ENCODE results near the gene IHH.

The IHH gene

GRCh38 chr2:219060821-219061791 is at the start of gene IHH:
TSS of gene IHH (minus strand) at chr2:219060921. CDS start at chr2:219060467, 454 bp downstream.
- peak; percentile 13 for DNase-seq (ENCODE audit: low read depth, low spot score)

GRCh38 chr2:219109471-219109870 is 48.8 kb upstream of the IHH start:
- Histone ChIP-seq H3K4me1 (ENCODE audit: insufficient read depth, insufficient read length) (no peaks in the 10 kb centered on the region), H3K4me3 (ENCODE audit: insufficient read length, low read depth) (no peak overlapping the region), H3K27me3 (ENCODE audit: insufficient read depth, insufficient read length) (no peaks in the 10 kb centered on the region), H3K36me3 (ENCODE audit: insufficient read depth, insufficient read length, low read length) (peaks cover 3% of the 10 kb centered on the region), H3K9me3 (ENCODE audit: insufficient read depth, low read length) (no peaks in the 10 kb centered on the region), H3K9ac (ENCODE audit: insufficient read length, low read depth) (no peak overlapping the region)
- DNase-seq (ENCODE audit: low read depth, low spot score) = peak; percentile 18
- no peak for TF ChIP-seq SUZ12 (IDR thresholded peaks at IDR 0.05; ENCODE audit: extremely low read depth, insufficient read depth, insufficient read length)
- TF ChIP-seq ZNF274 (IDR thresholded peaks at IDR 0.05; ENCODE audit: low read depth, low read length) = no peak
- no peak for TF ChIP-seq YY1 (IDR thresholded peaks at IDR 0.05; ENCODE audit: insufficient read depth, insufficient read length)

More at GRCh38 chr2:219060821-219061791, at the start of gene IHH:
- Histone ChIP-seq H3K4me1 (ENCODE audit: insufficient read depth, insufficient read length) (peaks cover 8% of the 10 kb centered on the region), H3K9me3 (ENCODE audit: insufficient read depth, low read length) (peaks cover 9% of the 10 kb centered on the region; the same call in 1 of the 2 replicates), H3K36me3 (ENCODE audit: insufficient read depth, insufficient read length, low read length) (no peaks in the 10 kb centered on the region), H3K27me3 (ENCODE audit: insufficient read depth, insufficient read length) (peaks cover 83% of the 10 kb centered on the region), H3K9ac (ENCODE audit: insufficient read length, low read depth) (peak within 1 kb of the TSS; percentile 74), H3K4me3 (ENCODE audit: insufficient read length, low read depth) (peak within 1 kb of the TSS; percentile 49)
- TF ChIP-seq YY1 (IDR thresholded peaks at IDR 0.05; ENCODE audit: insufficient read depth, insufficient read length) (no peak), SUZ12 (IDR thresholded peaks at IDR 0.05; ENCODE audit: extremely low read depth, insufficient read depth, insufficient read length) (peak; percentile 79)

- Histone ChIP-seq H3K9ac (ENCODE audit: insufficient read length, low read depth) (no peak overlapping the region), H3K4me1 (ENCODE audit: insufficient read depth, insufficient read length) (no peaks in the 10 kb centered on the region), H3K9me3 (ENCODE audit: insufficient read depth, low read length) (no peaks in the 10 kb centered on the region), H3K4me3 (ENCODE audit: insufficient read length, low read depth) (no peak overlapping the region), H3K36me3 (ENCODE audit: insufficient read depth, insufficient read length, low read length) (peaks cover 3% of the 10 kb centered on the region), H3K27me3 (ENCODE audit: insufficient read depth, insufficient read length) (no peaks in the 10 kb centered on the region)
- DNase-seq (ENCODE audit: low read depth, low spot score) = no peak
- no peak for TF ChIP-seq SUZ12 (IDR thresholded peaks at IDR 0.05; ENCODE audit: extremely low read depth, insufficient read depth, insufficient read length)
- no peak for TF ChIP-seq ZNF274 (IDR thresholded peaks at IDR 0.05; ENCODE audit: low read depth, low read length)
- TF ChIP-seq YY1 (IDR thresholded peaks at IDR 0.05; ENCODE audit: insufficient read depth, insufficient read length) = no peak
These were observed 47.0 kb upstream of the IHH start for GRCh38 chr2:219107758-219108157.

GRCh38 chr2:219106251-219106650 is 45.5 kb upstream of the IHH start:
- Histone ChIP-seq H3K4me3 (ENCODE audit: insufficient read length, low read depth) (no peak overlapping the region), H3K9ac (ENCODE audit: insufficient read length, low read depth) (no peak overlapping the region), H3K4me1 (ENCODE audit: insufficient read depth, insufficient read length) (no peaks in the 10 kb centered on the region), H3K9me3 (ENCODE audit: insufficient read depth, low read length) (no peaks in the 10 kb centered on the region), H3K27me3 (ENCODE audit: insufficient read depth, insufficient read length) (no peaks in the 10 kb centered on the region), H3K36me3 (ENCODE audit: insufficient read depth, insufficient read length, low read length) (peaks cover 6% of the 10 kb centered on the region)
- TF ChIP-seq ZNF274 (IDR thresholded peaks at IDR 0.05; ENCODE audit: low read depth, low read length) (no peak), SUZ12 (IDR thresholded peaks at IDR 0.05; ENCODE audit: extremely low read depth, insufficient read depth, insufficient read length) (no peak), YY1 (IDR thresholded peaks at IDR 0.05; ENCODE audit: insufficient read depth, insufficient read length) (no peak)
- DNase-seq (ENCODE audit: low read depth, low spot score) = no peak

GRCh38 chr2:219104107-219105035 is 43.6 kb upstream of the IHH start:
- peak; percentile 18 for DNase-seq (ENCODE audit: low read depth, low spot score)
- H3K4me3 ChIP-seq (ENCODE audit: insufficient read length, low read depth) = no peak overlapping the region
- TF ChIP-seq SUZ12 (IDR thresholded peaks at IDR 0.05; ENCODE audit: extremely low read depth, insufficient read depth, insufficient read length) (no peak), YY1 (IDR thresholded peaks at IDR 0.05; ENCODE audit: insufficient read depth, insufficient read length) (no peak), ZNF274 (IDR thresholded peaks at IDR 0.05; ENCODE audit: low read depth, low read length) (no peak)
- no peaks in the 10 kb centered on the region for H3K27me3 ChIP-seq (ENCODE audit: insufficient read depth, insufficient read length)
- H3K36me3 ChIP-seq (ENCODE audit: insufficient read depth, insufficient read length, low read length) = peaks cover 6% of the 10 kb centered on the region
- no peaks in the 10 kb centered on the region for H3K9me3 ChIP-seq (ENCODE audit: insufficient read depth, low read length)
- H3K4me1 ChIP-seq (ENCODE audit: insufficient read depth, insufficient read length) = no peaks in the 10 kb centered on the region
- H3K9ac ChIP-seq (ENCODE audit: insufficient read length, low read depth) = no peak overlapping the region

- H3K9ac ChIP-seq (ENCODE audit: insufficient read length, low read depth) = no peak overlapping the region
- TF ChIP-seq SUZ12 (IDR thresholded peaks at IDR 0.05; ENCODE audit: extremely low read depth, insufficient read depth, insufficient read length) (no peak), YY1 (IDR thresholded peaks at IDR 0.05; ENCODE audit: insufficient read depth, insufficient read length) (no peak), ZNF274 (IDR thresholded peaks at IDR 0.05; ENCODE audit: low read depth, low read length) (no peak)
- H3K4me1 ChIP-seq (ENCODE audit: insufficient read depth, insufficient read length) = no peaks in the 10 kb centered on the region
- no peak overlapping the region for H3K4me3 ChIP-seq (ENCODE audit: insufficient read length, low read depth)
- H3K36me3 ChIP-seq (ENCODE audit: insufficient read depth, insufficient read length, low read length) = peaks cover 8% of the 10 kb centered on the region
- H3K9me3 ChIP-seq (ENCODE audit: insufficient read depth, low read length) = no peaks in the 10 kb centered on the region
- H3K27me3 ChIP-seq (ENCODE audit: insufficient read depth, insufficient read length) = no peaks in the 10 kb centered on the region
- no peak for DNase-seq (ENCODE audit: low read depth, low spot score)
These were observed 38.6 kb upstream of the IHH start for GRCh38 chr2:219099329-219099728.
